Stimulated activated CD4-positive, alpha-beta T cell treated with anti-CD3 and anti-CD28 coated beads, Interleukin-4, amount 100 ng/mL, for 48 hours (primary cell): ENCODE data around the gene SYNGR2.
"Not testable (repeated sequence)": the region's sequence is repeated elsewhere in the genome, so short reads cannot be mapped to it uniquely, and the experiment has no call there.

ENCODE experiments used
- DNase-seq, 2 donors: peaks; one replicate each; pipeline ENCODE4 v3.0.0-alpha.2; 2020; ENCODE audit warnings: low read depth in 2 of 2

SYNGR2 gene

GRCh38 chr17:78171591-78172248 lies 3.3 kb downstream of the SYNGR2 start:
- not testable (repeated sequence) for DNase-seq

GRCh38 chr17:78172249-78173051 lies 4.1 kb downstream of the SYNGR2 start:
- DNase-seq = no peak

- no peak for DNase-seq
These were observed 4.8 kb downstream of the SYNGR2 start for GRCh38 chr17:78173097-78173715.

GRCh38 chr17:78174346-78174869 lies 6.0 kb downstream of the SYNGR2 start:
- DNase-seq = no peak

GRCh38 chr17:78174870-78175642 lies 6.7 kb downstream of the SYNGR2 start:
- no peak for DNase-seq

- no peak for DNase-seq
These were observed 7.2 kb downstream of the SYNGR2 start for GRCh38 chr17:78175643-78175981.

GRCh38 chr17:78176548-78177025 lies 8.2 kb downstream of the SYNGR2 start:
- DNase-seq = peak; percentile 64 to 70

GRCh38 chr17:78179372-78179771 lies 11.0 kb downstream of the SYNGR2 start:
- no peak for DNase-seq

- no peak for DNase-seq
These were observed 11.7 kb downstream of the SYNGR2 start for GRCh38 chr17:78180083-78180482.

GRCh38 chr17:78180508-78180907 lies 12.1 kb downstream of the SYNGR2 start:
- no peak for DNase-seq

- DNase-seq = no peak
These were observed 14.1 kb downstream of the SYNGR2 start for GRCh38 chr17:78182504-78182903.

- DNase-seq = no peak
These were observed 15.5 kb downstream of the SYNGR2 start for GRCh38 chr17:78183916-78184315.

- DNase-seq = no peak
These were observed 16.0 kb downstream of the SYNGR2 start for GRCh38 chr17:78184351-78184750.

- no peak for DNase-seq
These were observed 16.5 kb downstream of the SYNGR2 start for GRCh38 chr17:78184868-78185267.

GRCh38 chr17:78185981-78186691 lies 17.8 kb downstream of the SYNGR2 start:
- no peak for DNase-seq

GRCh38 chr17:78186692-78187595 lies 18.6 kb downstream of the SYNGR2 start, which contains the start of the genes AFMID and TK1:
AFMID (plus strand) TSS chr17:78187362; CDS start chr17:78187371, 9 bp downstream.
TK1 (minus strand) TSS chr17:78187052; CDS start chr17:78186994, 58 bp downstream.
- DNase-seq = peak; percentile 95

GRCh38 chr17:78196716-78197115 lies 28.3 kb downstream of the SYNGR2 start:
- DNase-seq = no peak

- no peak for DNase-seq
These were observed 28.9 kb downstream of the SYNGR2 start for GRCh38 chr17:78197147-78197832.

- DNase-seq = no peak
These were observed 32.1 kb downstream of the SYNGR2 start for GRCh38 chr17:78200451-78200850.
